GM10266 (cell line): Measurements from ENCODE around the gene EPB41L3.

Experiments used
- DNase-seq: peaks from one replicate; pipeline ENCODE4 v3.0.0; 2012; ENCODE audit errors: extremely low spot score
- TF ChIP-seq, protein P1 (sequence below): IDR thresholded peaks from 2 replicates; pipeline ENCODE4 v1.5.1; 2012; ENCODE audit warnings: mild to moderate bottlenecking, low read depth; ENCODE audit not compliant: control insufficient read depth, insufficient read depth; ENCODE audit errors: missing control alignments

The EPB41L3 gene

DNA sequence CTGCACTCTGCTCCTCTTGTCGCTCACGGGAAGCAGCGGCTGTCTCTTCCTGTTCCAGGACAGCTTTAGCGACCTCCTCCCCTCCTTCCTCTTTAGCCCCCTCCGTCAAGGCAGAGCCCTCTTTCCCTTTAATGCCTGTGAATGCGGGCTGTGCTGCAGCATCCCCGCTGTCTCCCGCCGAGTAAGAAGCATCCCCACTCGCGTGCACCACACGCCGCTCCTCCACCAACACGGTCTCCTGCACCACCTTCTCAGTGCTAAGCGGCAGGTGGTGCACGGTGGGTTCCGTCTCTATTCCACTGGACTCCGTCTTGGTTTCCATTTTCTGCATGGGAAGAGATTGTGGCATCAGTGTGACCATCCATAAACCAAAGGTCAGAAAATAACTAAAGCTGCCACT is 146.7 kb downstream of the EPB41L3 start:
- no peak for DNase-seq
- TF ChIP-seq, protein P1, sequence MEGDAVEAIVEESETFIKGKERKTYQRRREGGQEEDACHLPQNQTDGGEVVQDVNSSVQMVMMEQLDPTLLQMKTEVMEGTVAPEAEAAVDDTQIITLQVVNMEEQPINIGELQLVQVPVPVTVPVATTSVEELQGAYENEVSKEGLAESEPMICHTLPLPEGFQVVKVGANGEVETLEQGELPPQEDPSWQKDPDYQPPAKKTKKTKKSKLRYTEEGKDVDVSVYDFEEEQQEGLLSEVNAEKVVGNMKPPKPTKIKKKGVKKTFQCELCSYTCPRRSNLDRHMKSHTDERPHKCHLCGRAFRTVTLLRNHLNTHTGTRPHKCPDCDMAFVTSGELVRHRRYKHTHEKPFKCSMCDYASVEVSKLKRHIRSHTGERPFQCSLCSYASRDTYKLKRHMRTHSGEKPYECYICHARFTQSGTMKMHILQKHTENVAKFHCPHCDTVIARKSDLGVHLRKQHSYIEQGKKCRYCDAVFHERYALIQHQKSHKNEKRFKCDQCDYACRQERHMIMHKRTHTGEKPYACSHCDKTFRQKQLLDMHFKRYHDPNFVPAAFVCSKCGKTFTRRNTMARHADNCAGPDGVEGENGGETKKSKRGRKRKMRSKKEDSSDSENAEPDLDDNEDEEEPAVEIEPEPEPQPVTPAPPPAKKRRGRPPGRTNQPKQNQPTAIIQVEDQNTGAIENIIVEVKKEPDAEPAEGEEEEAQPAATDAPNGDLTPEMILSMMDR: no peak

- TF ChIP-seq, protein P1: no peak
- DNase-seq: no peak
Observed at GRCh38 chr18:5395860-5396448, 147.8 kb downstream of the EPB41L3 start.

GRCh38 chr18:5393779-5394178 is 150.0 kb downstream of the EPB41L3 start:
- TF ChIP-seq, protein P1: no peak
- no peak for DNase-seq

- no peak for DNase-seq
- TF ChIP-seq, protein P1: no peak
Observed at GRCh38 chr18:5391409-5391808, 152.4 kb downstream of the EPB41L3 start.

- TF ChIP-seq, protein P1: no peak
- DNase-seq: no peak
Observed at GRCh38 chr18:5389356-5389755, 154.4 kb downstream of the EPB41L3 start.

- TF ChIP-seq, protein P1: no peak
- no peak for DNase-seq
Observed at GRCh38 chr18:5388896-5389295, 154.9 kb downstream of the EPB41L3 start.

- TF ChIP-seq, protein P1: no peak
- no peak for DNase-seq
Observed at GRCh38 chr18:5380586-5380985, 163.2 kb downstream of the EPB41L3 start.
